Tibial nerve (tissue), 4 donors: Measurements from ENCODE around the gene JMJD7.

Experiments
- EP300 ChIP-seq, 2 donors: sonication (generic); formaldehyde crosslinking; IDR thresholded peaks; one replicate each; pipeline ENCODE4 v1.6.1; 2017; ENCODE audit warnings: antibody characterized with exemption in 2 of 2, mild to moderate bottlenecking in 1 of 2
- POLR2A ChIP-seq, 2 donors: fragments of 450-650 bp; IDR thresholded peaks; one replicate each; pipeline ENCODE4 v1.6.1; 2017; ENCODE audit warnings: antibody characterized with exemption in 2 of 2, mild to moderate bottlenecking in 2 of 2, moderate library complexity in 2 of 2
- TF ChIP-seq, protein P1 (sequence below), 5 experiments: fragments of 200-600 bp in 3 of 5; fragments of 450-650 bp in 2 of 5; sonication (generic) in 3 of 5; IDR thresholded peaks; one replicate each; pipeline ENCODE4 v1.5.1; 2016 to 2019; ENCODE audit warnings: antibody characterized with exemption in 5 of 5, mild to moderate bottlenecking in 3 of 5, moderate library complexity in 2 of 5

DNA sequence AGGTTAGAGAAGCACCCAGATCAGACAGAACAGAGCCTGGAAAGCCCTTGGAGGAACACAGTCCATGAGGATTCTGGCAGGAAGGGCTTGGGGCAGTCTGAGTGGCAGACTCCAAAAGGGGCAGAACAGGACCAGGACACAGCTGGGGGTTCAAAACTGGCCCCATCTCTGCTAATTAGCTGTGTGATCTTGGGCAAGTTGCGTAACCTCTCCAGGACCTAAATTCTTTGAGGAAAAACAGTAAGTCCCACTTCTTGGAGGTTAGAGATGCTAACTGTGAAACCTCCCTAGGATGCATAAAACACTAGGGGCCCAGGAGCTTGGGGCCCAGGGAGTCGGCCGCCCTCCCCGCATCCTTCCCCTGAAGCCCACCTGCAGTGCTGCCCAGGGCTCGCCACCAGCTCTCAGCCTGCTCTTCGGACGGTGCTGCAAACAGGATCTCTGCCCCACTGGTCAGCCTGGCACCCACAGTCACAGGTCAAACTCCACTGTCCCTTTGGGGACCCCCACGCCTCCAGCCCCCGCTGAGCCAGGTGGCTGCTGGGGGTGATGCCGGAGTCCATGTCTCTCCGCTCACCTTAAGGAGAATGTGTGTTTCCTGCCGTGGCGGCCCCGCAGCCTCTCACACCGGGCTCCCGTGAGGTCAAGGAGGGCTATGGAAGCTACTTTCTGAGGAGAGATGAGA lies 22.7 kb downstream of the JMJD7 start:
- TF ChIP-seq, protein P1, sequence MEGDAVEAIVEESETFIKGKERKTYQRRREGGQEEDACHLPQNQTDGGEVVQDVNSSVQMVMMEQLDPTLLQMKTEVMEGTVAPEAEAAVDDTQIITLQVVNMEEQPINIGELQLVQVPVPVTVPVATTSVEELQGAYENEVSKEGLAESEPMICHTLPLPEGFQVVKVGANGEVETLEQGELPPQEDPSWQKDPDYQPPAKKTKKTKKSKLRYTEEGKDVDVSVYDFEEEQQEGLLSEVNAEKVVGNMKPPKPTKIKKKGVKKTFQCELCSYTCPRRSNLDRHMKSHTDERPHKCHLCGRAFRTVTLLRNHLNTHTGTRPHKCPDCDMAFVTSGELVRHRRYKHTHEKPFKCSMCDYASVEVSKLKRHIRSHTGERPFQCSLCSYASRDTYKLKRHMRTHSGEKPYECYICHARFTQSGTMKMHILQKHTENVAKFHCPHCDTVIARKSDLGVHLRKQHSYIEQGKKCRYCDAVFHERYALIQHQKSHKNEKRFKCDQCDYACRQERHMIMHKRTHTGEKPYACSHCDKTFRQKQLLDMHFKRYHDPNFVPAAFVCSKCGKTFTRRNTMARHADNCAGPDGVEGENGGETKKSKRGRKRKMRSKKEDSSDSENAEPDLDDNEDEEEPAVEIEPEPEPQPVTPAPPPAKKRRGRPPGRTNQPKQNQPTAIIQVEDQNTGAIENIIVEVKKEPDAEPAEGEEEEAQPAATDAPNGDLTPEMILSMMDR (IDR thresholded peaks at IDR 0.05), result no peak
- TF ChIP-seq EP300 (IDR thresholded peaks at IDR 0.05) (no peak), POLR2A (IDR thresholded peaks at IDR 0.05) (no peak)
